HepG2 (cell line): ENCODE data around the gene STRN3. TPM values are rescaled to one million over a fixed set of nuclear protein-coding genes. Genes with fewer than 3 reads are reported as not detected.
"Not testable (repeated sequence)": the region's sequence is repeated elsewhere in the genome, so short reads cannot be mapped to it uniquely, and the experiment has no call there.

ENCODE experiments used
- ATAC-seq: fragments of 200-7000 bp; cut with Tn5 transposase; 3 replicates; pipeline ENCODE4 v1.9.1; 2020; ENCODE audit warnings: mild to moderate bottlenecking, moderate library complexity
- BruUV-seq: library from RNA; stranded (reverse); fragments of 400-500 nt; replicated peaks from 2 replicates; lab custom pipeline; 2021; lab: Mats Ljungman, UMichigan
- CTCF ChIA-PET: fragments of 300-600 bp; formaldehyde crosslinking; extraction: SDS; loops from one replicate; lab custom pipeline; 2021; ENCODE audit warnings: low total read pairs, inconsistent platforms, low intra/inter-chr PET ratio; lab: Yijun Ruan, JAX
- POLR2A ChIA-PET: fragments of 350-600 bp; sonication (Branson Sonifier 250); formaldehyde crosslinking; loops from one replicate; lab custom pipeline; 2020; ENCODE audit warnings: antibody characterized with exemption, inconsistent platforms; lab: Yijun Ruan, JAX
- DNase-seq: peaks from one replicate; pipeline ENCODE4 v3.0.0-alpha.2; 2015; ENCODE audit warnings: low spot score
- FAIRE-seq: peaks from 3 replicates; lab custom pipeline; 2011; peaks lifted over from hg19 to GRCh38; lab: Jason Lieb, UNC
- H2AFZ ChIP-seq: one replicate; pipeline ENCODE4 v1.6.1; 2011; ENCODE audit warnings: low read length, inconsistent platforms
- H3K27ac ChIP-seq: fragments of 300-600 bp; 3 replicates; pipeline ENCODE4 v1.8.0; 2011; ENCODE audit warnings: mixed run types, mild to moderate bottlenecking, mixed read lengths, low read length, inconsistent platforms; ENCODE audit not compliant: insufficient read depth; ENCODE audit errors: extremely low read length
- H3K27me3 ChIP-seq, 2 experiments: fragments of 200-600 bp in 1 of 2; 2 replicates in 1 of 2; 3 replicates in 1 of 2; pipeline versions ENCODE4 v1.6.0 to v1.8.0; 2011; ENCODE audit warnings: low read length in 2 of 2, mild to moderate bottlenecking in 2 of 2, moderate library complexity in 2 of 2, inconsistent platforms in 1 of 2; ENCODE audit not compliant: insufficient read depth in 2 of 2, control insufficient read depth in 1 of 2
- H3K36me3 ChIP-seq, 2 experiments: fragments of 200-600 bp in 1 of 2; replicated peaks in 1 of 2; 2 replicates in 1 of 2; 3 replicates in 1 of 2; pipeline versions ENCODE4 v1.5.1 to v1.8.0; 2011; ENCODE audit warnings: low read length in 2 of 2, inconsistent platforms in 1 of 2; ENCODE audit not compliant: insufficient read depth in 2 of 2, control insufficient read depth in 1 of 2
- H3K4me1 ChIP-seq: 2 replicates; pipeline ENCODE4 v1.5.1; 2012; ENCODE audit warnings: low read length, inconsistent platforms; ENCODE audit not compliant: insufficient read depth
- H3K4me2 ChIP-seq: 2 replicates; pipeline ENCODE4 v1.6.0; 2011; ENCODE audit warnings: low read depth, low read length, inconsistent platforms
- H3K4me3 ChIP-seq, 3 experiments: fragments of 200-600 bp in 1 of 3; sonication (generic), shearing (Covaris generic) in 1 of 3; replicated peaks in 1 of 3; 2 replicates each; pipeline ENCODE4 v1.5.1; 2011 to 2016; ENCODE audit warnings: low read length in 3 of 3, inconsistent platforms in 2 of 3, low read depth in 2 of 3, mild to moderate bottlenecking in 2 of 3, control low read depth in 1 of 3, mixed read lengths in 1 of 3; ENCODE audit not compliant: insufficient read depth in 1 of 3
- H3K79me2 ChIP-seq: one replicate; pipeline ENCODE4 v1.6.1; 2011; ENCODE audit warnings: low read length, inconsistent platforms; ENCODE audit not compliant: insufficient read depth
- H3K9ac ChIP-seq: 2 replicates; pipeline ENCODE4 v1.6.0; 2011; ENCODE audit warnings: mild to moderate bottlenecking, low read depth, low read length, inconsistent platforms; ENCODE audit not compliant: insufficient read depth
- H3K9me3 ChIP-seq: 2 replicates; pipeline ENCODE4 v1.5.1; 2012; ENCODE audit warnings: mild to moderate bottlenecking, low read length
- H4K20me1 ChIP-seq: 2 replicates; pipeline ENCODE4 v1.6.0; 2011; ENCODE audit warnings: inconsistent platforms, mild to moderate bottlenecking, low read length, moderate library complexity; ENCODE audit not compliant: insufficient read depth
- POGZ ChIP-seq: sonication (generic); formaldehyde crosslinking; IDR thresholded peaks from 2 replicates; pipeline ENCODE4 v1.4.0; 2020; ENCODE audit warnings: mild to moderate bottlenecking, missing genetic modification reagents
- SMYD3 ChIP-seq: sonication (generic); formaldehyde crosslinking; IDR thresholded peaks from 2 replicates; pipeline ENCODE4 v1.8.1; 2023; ENCODE audit warnings: mild to moderate bottlenecking, missing genetic modification reagents
- TARDBP ChIP-seq: sonication (generic); formaldehyde crosslinking; IDR thresholded peaks from 2 replicates; pipeline ENCODE4 v1.8.0; 2022; ENCODE audit warnings: mild to moderate bottlenecking, missing genetic modification reagents
- TRAFD1 ChIP-seq: sonication (generic); formaldehyde crosslinking; IDR thresholded peaks from 2 replicates; pipeline ENCODE4 v1.5.1; 2020; ENCODE audit warnings: missing genetic modification reagents, mild to moderate bottlenecking, borderline replicate concordance
- ZMYM3 ChIP-seq: sonication (generic); formaldehyde crosslinking; IDR thresholded peaks from 2 replicates; pipeline ENCODE4 v1.5.1; 2020; ENCODE audit warnings: mild to moderate bottlenecking, missing genetic modification reagents
- ZNF770 ChIP-seq: sonication (generic); formaldehyde crosslinking; IDR thresholded peaks from 2 replicates; pipeline ENCODE4 v1.5.0; 2020; ENCODE audit warnings: mild to moderate bottlenecking, missing genetic modification reagents
- WGBS: methylation state at CpG from one replicate; pipeline ENCODE4 v1.1.6; 2017; ENCODE audit warnings: low lambda C conversion rate; 5-methylcytosine and 5-hydroxymethylcytosine counted together
- in situ Hi-C: cut with HindIII; loops from 2 replicates; pipeline ENCODE4 v1.10.0; 2017; ENCODE audit warnings: low pct_unique_long_range_greater_than_20kb; ENCODE audit not compliant: extremely low pct_ligation_motif_present
- intact Hi-C: fragments of 100-400 bp; cut with micrococcal nuclease; formaldehyde crosslinking; loops from one replicate; pipeline ENCODE4 v1.10.0; 2022; ENCODE audit not compliant: unreplicated experiment
- polyA plus RNA-seq, 8 experiments: library from polyadenylated mRNA; depleted of rRNA in 3 of 8; stranded (reverse) in 7 of 8; unstranded in 1 of 8; fragments of >200 nt; fragmentation: Illumina TruSeq in 4 of 8; extraction: Trizol in 4 of 8; gene quantifications; 2 replicates each; pipeline versions ENCODE4 v1.2.1 to v1.2.3, GENCODE V29; 2011 to 2016; ENCODE audit warnings: low read depth in 4 of 8, missing spikeins in 1 of 8, mixed read lengths in 1 of 8; ENCODE audit not compliant: insufficient read depth in 1 of 8
- total RNA-seq, 5 experiments: library from RNA; depleted of rRNA; stranded (reverse); fragments of >200 nt; fragmentation: Illumina TruSeq; extraction: Trizol; gene quantifications; 2 replicates each; pipeline ENCODE4 v1.2.3, GENCODE V29; 2016; ENCODE audit warnings: low read depth in 1 of 5

STRN3 gene
- total and polyA plus RNA-seq, 2 of the 13 experiments (the other 11 are each of a cell fraction or from before 2014, with no cell fraction given) = 49.4 to 123 TPM

- ATAC-seq, intact Hi-C loops, H2AFZ ChIP-seq, H3K9me3 ChIP-seq, H3K9ac ChIP-seq, H3K27ac ChIP-seq, BruUV-seq, FAIRE-seq, H3K4me3 ChIP-seq, in situ Hi-C loops, H3K4me2 ChIP-seq, H3K27me3 ChIP-seq, CTCF ChIA-PET, DNase-seq: not testable (repeated sequence)
- Histone ChIP-seq H3K4me1 (peaks cover 63% of the 10 kb centered on the region), H4K20me1 (peaks cover 89% of the 10 kb centered on the region), H3K79me2 (peaks cover 97% of the 10 kb centered on the region), H3K36me3 (peaks cover 15 to 25% of the 10 kb centered on the region in 2 experiments)
- WGBS = 98% methylated on average over 2 of the region's 2 CpGs
- POLR2A ChIA-PET = interaction anchor here (0.8 kb wide), 1 partner anchor 62 kb away, joined by 3 read pairs; no protein-coding TSS in a partner anchor
- peak; percentile 95 for TF ChIP-seq ZNF770 (CRISPR knock-in tag)
- 0 out of 2 replicates have a peak, but pooled peaks have one; percentile 9 for TF ChIP-seq SMYD3 (CRISPR knock-in tag)
- 0 out of 2 replicates have a peak, but pooled peaks have one; percentile 56 for TF ChIP-seq TRAFD1
- 0 out of 2 replicates have a peak, but pooled peaks have one; percentile 30 for TF ChIP-seq TARDBP
- 0 out of 2 replicates have a peak, but pooled peaks have one; percentile 23 for TF ChIP-seq POGZ
- peak; percentile 52; the same call in 1 of the 2 replicates for TF ChIP-seq ZMYM3
Observed at GRCh38 chr14:30962537-30962936, 63.6 kb downstream of the STRN3 start.
